Hepatocyte (in vitro differentiated cells): ENCODE results near the gene FOXN3.

ENCODE experiments used
- CTCF ChIP-seq: fragments of 200-600 bp; sonication (generic); IDR thresholded peaks from 2 replicates; pipeline ENCODE4 v1.5.1; 2016; ENCODE audit warnings: antibody characterized with exemption, mild to moderate bottlenecking; ENCODE audit not compliant: poor library complexity
- EZH2 ChIP-seq: fragments of 200-600 bp; sonication (generic); IDR thresholded peaks from 2 replicates; pipeline ENCODE4 v1.6.1; 2016; ENCODE audit warnings: antibody characterized with exemption, mild to moderate bottlenecking, borderline replicate concordance

- TF ChIP-seq CTCF (no peak), EZH2 (no peak)
These were observed 57.4 kb downstream of the FOXN3 start for GRCh38 chr14:89359477-89360222.
